Hindlimb muscle (tissue), 1 donor: Measurements from ENCODE around the gene ZNF701. TPM values are rescaled to one million over a fixed set of nuclear protein-coding genes. Genes with fewer than 3 reads are reported as not detected.
A peak's percentile ranks its signal among the peaks of the same experiment; 100 is the strongest.
"Not testable (repeated sequence)": the region's sequence is repeated elsewhere in the genome, so short reads cannot be mapped to it uniquely, and the experiment has no call there.

Source experiments
- DNase-seq: peaks from one replicate; pipeline ENCODE4 v3.0.0-alpha.2; 2013
- polyA plus RNA-seq: library from polyadenylated mRNA; unstranded; fragments of 120-200 nt; gene quantifications from one replicate; pipeline ENCODE4 v1.2.1, GENCODE V29; 2013; ENCODE audit not compliant: insufficient read length

ZNF701 gene
- polyA plus RNA-seq, 1 donor = 11.2 TPM

DNA sequence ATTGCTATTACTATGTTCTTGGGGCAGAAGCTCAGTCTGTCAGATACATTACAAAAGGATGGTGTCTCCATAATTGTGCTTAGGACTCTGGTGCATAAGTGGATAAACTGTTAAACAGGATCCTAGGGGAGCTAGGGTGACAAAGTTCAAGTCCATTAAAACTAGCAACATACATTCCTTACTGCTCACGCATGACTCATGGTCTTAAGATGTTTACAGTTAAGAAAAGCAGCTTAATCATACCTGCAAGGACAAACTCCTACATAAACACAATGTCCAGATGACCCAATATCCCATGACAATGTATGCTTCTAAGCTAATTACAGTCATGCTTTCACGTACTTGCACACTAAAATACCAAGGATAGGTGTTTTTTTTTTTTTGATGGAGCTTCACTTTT, 3.5 kb upstream of the ZNF701 start:
- no peak for DNase-seq

DNA sequence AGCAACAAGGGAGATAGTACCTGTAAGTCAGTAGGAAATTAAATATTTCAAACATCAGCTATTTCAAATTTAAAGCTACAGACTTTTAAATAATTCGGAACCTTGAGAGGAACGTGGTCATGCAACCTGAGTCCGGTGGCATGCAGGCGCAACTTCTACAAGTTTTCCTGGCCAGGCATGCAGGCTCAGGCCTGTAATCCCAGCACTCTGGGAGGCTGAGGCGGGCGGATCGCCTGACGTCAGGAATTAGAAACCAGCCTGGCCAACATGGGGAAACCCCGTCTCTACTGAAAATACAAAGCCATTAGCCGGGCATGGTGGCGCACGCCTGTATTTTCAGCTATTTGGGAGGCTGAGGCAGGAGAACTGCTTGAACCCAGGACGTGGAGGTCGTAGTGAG, 2.2 kb upstream of the ZNF701 start:
- no peak for DNase-seq

DNA sequence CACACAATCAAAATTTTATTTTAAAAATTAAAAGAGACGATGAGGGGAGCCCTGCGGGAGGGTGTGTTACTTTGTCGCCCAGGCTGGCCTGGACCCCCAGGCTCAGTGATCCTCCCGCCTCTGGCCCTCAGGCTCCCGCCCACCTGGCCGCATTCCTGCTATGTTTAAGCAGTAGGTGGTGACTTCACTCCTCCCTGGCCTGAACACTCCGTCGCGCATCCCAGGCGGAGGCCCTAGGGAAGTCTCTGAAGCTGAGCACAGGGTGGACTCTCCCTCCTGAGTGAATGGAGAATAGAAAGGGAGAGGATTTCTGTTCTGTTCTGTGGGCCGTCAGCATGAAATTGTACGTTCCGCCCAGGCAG, 468 bp upstream of the ZNF701 start:
- DNase-seq = peak; percentile 74

DNA sequence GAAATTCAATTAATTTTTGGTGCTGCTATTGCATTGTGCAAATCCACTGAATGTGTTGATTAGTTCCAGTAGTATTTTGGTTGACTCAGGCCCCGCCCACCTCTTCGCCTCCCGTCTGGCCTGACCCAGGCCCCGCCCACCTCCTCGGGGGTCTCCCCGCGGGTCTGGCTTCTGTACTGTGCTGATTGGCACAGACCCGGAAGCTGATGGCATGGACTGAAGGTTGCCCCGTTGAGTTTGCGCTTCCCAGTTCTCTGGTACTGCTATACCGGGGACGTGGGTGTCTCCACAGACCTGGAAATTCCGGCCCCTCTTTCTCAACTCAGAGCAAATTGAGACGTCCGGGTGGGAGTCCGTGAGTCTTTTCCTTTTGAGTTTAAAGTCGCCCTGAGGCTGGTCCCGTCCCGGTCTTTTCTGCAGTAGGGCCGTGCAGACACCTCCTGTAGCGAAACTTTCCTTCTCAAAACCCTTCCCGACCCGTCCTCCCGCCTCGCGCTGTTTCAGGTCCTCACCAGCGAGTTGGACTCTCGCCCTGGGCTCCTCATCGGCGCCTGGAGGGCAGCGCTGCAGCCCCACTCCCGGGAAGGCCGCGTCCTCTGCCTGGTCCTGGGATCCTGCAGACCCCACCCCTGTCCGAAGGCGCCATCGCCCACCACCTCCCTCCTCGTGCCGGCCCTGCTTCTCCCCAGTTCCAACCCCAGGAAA, 14.8 kb downstream of the ZNF701 start:
- DNase-seq = peak; percentile 31

DNA sequence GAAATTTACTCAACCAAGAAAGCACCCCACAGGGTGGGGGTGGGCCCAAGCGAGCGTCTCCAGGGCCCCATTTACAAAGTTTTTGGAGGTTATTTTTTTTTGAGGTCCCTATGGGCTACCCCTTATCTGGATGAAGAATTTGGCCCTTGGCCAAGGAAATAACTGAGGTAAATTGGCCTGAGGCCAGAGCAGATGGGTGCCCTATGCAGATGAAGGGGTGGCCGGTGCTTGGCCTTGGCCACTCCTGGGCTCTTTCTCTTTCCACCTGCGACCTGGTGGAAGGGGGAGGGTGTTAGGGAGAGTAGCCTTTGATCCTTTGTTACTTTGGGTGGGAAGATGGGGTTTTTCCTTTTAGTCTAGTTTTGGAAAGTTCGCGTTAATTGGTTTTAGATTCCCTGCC, 15.5 kb downstream of the ZNF701 start:
- no peak for DNase-seq

DNA sequence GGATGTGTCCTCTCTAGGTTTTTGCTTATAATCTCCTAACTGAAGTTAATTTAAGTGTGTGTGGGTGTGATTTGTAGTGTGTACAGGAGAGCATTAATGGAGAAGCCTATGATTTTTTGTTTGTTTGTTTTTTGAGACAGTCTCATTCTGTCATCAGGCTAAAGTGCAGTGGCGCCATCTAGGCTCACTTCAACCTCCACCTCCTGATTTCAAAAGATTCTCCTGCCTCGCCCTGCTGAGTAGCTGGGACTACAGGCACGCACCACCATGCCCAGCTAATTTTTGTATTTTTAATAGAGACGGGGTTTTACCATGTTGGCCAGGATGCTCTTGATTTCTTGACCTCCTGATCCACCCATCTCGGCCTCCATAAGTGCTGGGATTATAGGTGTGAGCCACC, 20.6 kb downstream of the ZNF701 start:
- DNase-seq = no peak

DNA sequence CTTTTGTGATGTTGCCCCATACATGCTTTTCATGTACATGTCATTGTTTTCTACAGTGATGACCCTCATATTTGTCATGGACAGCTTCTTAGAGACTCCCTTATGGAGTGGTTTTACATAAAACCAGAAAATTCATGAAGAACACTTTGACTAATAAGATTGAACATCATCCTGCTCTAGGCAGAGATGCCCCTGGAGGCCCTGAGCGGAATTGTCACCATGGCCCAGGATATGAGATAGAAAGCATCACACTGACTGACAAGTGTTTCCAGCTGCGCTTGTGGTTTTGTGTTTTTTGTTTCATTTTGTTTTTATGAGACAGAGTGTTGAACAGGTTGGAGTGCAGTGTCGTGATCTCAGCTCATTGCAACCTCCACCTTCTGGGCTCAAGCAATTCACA, 22.2 kb downstream of the ZNF701 start:
- no peak for DNase-seq

DNA sequence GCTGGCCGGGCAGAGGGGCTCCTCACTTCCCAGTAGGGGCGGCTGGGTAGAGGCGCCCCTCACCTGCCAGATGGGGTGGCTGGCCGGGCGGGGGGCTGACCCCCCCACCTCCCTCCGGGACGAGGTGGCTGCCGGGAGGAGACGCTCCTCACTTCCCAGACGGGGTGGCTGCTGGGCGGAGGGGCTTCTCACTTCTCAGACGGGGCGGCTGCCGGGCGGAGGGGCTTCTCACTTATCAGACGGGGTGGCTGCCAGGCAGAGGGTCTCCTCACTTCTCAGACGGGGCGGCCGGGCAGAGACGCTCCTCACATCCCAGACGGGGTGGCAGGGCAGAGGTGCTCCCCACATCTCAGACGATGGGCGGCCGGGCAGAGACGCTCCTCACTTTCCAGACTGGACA, 23.4 kb downstream of the ZNF701 start:
- not testable (repeated sequence) for DNase-seq

DNA sequence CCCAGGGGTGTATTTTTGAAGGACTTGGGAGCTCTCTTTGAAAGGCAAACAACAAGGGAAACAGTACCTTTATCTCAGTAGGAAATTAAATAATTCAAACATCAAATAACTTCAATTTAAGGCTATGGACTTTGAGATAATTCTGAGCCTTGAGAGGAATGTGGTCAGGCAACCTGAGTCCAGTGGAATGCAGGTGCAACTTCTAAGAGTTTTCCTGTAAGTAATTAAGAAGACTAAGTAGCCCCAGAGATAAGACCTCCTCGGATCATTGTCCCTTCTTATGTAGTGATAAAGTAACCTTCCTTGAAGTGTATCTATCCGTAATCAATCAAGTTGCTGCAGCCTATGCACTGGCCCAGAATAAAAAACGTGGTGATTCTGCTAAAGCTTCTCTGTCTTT, 29.2 kb downstream of the ZNF701 start:
- DNase-seq = no peak

DNA sequence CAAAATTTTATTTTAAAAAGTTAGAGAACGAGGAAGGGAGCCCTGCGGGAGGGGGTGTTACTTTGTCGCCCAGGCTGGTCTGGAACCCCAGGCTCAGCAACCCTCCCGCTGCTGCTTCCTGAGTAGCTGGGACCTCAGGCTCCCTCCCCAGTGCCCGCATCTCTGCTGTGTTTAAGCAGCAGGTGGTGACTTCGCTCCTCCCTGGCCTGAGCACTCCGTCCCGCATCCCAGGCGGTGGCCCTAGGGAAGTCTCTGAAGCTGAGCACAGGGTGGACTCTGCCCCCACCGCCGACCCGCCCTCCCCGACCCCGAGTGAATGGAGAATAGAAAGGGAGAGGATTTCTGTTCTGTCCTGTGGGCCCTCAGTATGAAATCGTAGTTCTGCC, 30.5 kb downstream of the ZNF701 start:
- DNase-seq = no peak

DNA sequence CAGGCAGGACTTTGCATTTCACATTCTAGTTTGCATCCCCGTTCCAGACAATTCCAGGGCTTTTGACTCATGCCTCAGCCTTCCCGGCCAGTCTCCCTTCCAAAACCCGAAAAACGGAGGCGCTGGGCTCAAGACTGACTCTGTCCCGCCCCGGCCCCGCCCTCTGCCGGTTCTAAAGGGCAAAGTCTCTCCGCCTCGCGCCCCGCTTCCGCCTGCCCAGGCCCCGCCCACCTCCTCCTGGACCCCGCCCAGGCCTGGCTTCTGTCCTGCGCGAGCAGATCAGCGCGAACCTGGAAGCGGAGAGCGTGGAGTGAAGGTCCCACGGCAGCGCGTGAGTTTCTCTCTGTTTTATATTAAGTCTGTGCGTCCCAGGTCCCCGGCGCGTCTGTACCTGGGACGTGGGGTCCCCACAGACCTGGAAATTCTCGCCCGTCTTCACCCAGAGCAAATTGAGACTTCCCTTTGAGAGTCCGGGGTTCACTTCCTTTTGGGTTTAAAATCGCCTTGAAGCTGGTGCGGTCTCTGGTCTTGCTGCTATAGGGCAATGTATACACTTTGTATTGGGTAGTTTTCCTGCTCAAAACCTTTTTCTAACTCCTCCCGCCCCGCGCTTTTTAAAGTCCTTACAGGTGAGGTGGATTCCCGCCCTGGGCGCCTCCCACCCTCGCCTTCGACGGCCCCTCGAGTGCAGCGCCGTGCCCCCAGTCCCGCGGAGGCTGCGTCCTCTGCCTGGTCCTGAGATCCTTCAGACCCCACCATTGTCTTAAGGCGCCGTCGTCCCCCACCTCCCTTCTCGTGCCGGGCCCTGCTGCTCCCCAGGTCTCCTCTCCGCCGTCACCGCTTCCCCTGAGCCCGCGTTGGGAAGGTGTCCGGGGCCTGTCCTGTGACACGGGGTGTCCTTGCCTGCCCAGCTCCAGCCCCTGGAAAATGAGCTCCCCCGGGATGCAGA, 31.2 kb downstream of the ZNF701 start:
- peak; percentile 89 for DNase-seq

DNA sequence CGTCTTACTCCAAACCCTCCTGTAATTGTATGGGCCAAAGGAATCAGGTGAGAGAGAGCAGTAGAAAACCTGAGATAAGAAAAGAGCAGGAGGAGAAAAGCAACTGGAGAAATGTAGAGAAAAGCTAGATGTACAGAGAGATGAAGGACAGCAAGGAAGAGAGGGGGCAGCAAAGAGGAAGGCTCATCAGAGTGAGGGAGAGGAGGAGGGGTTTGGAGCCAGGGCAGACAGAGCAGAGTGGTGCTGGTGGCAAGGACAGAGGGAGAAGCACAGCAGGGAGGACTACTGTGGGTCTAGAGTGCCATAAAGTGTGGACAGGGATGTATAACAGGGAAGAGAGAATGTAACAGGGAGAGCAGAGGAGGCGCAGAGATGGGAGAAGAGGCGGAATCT, 31.9 kb downstream of the ZNF701 start:
- not testable (repeated sequence) for DNase-seq

DNA sequence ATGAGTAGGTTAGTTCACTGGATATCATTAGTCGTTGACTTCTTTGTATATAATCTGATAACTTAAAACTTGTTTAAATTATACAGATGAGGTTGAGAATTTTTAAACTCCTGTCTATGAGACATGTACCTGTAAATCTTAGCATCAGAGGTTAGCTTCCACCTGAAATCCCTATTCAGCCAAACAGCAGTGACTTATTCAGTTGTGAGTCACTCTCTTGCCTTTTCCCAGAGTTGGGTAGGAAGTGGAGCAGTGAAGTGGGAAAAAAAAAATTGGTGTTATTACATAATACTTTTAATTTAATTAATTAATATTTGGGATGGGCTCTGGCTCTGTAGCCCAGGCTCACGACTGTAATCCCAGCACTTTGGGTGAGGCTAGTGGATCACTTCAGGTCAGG, 32.9 kb downstream of the ZNF701 start:
- DNase-seq = no peak

DNA sequence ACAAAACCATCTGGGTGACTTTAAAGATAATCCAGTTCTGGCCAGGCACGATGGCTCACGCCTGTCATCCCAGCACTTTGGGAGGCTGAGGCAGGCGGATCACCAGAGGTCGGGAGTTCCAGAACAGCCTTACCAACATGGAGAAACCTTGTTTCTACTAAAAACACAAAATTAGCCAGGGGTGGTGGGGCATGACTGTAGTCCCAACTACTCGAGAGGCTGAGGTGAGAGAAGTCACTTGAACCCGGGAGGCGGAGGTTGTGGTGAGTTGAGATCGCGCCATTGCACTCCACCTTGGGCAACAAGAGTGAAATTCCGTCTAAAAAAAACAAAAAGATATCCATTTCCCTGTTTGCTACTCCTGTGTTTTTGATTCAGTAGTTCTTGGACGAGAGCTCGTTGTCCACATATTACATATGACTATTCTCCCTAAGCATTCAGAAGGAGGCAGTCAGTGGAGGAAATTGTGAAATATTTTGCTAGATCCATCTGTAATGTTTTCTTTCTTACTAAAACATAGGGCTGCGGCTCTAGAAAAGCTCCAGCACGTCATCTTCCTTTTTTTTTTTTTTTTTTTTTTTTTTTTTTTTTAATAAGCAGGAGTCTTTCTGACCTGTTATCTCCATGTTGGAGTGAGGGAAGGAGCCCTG, 33.6 kb downstream of the ZNF701 start:
- DNase-seq = no peak

DNA sequence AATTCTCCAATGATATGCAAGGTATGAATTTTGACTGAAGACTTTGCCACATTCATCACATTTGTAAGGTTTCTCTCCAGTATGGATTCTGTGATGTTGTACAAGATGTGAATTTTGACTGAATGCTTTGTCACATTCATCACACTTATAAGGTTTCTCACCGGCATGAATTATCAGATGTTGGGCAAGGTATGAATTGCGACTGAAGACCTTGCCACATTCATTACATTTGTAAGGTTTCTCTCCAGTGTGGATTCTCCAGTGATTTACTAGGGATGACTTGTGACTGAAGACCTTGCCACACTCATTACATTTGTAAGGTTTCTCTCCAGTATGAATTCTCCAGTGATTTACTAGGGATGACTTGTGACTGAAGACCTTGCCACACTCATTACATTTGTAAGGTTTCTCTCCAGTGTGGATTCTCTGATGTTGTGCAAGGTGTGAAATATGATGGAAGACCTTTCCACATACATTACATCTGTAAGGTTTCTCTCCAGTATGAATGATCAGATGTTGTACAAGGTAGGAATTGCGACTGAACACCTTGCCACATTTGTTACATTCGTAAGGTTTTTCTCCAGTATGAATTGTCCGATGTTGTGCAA, 43.3 kb downstream of the ZNF701 start:
- DNase-seq = no peak

DNA sequence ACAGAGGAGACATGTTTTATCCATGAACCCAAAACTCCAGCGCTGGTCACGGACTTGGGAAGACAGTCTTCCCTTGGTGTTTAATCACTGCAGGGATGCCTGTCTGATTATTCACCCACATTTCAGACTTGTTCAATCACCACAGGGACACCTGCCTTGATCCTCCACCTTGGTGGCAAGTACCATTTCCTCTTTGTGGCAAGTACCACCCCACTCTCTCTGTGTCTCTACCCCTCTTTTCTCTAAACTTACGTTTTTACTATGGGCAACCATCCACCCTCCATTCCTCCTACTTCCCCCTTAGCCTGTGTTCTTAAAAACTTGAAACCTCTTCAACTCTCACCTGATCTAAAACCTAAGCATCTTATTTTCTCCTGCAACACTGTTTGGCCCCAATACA, 51.3 kb downstream of the ZNF701 start:
- DNase-seq = no peak

DNA sequence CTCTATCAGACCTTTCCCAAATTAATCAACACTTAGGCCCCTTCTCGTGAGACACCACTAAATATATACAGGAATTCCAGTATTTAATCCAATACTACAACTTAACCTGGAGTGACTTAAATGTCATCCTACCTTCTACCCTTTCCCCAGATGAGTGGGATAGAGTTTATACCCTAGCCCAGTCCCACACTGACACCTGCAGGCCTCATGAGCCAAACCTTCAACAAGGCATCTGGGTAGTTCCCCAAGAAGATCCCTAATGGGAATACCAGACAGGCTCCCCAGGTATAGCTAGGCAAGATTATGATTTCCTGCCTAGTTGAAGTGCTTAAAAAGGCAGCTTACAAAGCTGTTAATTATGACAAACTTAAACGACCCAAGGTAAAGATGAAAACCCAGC, 52.2 kb downstream of the ZNF701 start:
- no peak for DNase-seq

DNA sequence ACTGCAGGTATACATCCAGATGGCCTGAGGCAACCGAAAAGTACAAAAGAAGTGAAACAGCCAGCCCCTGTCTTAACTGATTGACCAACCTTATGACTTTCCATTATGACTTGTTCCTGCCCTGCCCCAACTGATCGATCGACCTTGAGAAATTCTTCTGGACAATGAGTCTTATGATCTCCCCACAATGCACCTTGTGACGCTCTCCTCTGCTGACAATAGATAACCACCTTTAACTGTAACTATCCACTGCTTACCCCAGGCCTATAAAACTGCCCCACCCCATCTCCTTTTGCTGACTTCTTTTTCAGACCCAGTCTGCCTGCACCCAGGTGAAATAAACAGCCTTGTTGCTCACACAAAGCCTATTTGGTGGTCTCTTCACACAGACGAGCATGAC, 56.8 kb downstream of the ZNF701 start:
- no peak for DNase-seq

DNA sequence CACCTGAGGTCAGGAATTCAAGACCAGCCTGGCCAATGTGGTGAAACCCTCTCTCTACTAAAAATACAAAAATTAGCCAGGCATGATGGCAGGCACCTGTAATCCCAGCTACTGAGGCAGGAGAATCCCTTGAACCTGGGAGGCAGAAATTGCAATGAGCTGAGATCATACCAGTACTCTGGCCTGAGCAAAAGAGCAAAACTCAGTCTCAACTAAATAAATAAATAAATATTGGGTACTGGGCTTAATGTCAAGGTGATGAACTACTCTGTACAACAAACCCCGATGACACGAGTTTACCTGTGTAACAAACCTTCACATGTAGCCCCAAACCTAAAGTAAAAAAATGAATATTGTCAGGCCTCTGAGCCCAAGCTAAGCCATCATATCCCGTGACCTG, 57.4 kb downstream of the ZNF701 start:
- DNase-seq = not testable (repeated sequence)

DNA sequence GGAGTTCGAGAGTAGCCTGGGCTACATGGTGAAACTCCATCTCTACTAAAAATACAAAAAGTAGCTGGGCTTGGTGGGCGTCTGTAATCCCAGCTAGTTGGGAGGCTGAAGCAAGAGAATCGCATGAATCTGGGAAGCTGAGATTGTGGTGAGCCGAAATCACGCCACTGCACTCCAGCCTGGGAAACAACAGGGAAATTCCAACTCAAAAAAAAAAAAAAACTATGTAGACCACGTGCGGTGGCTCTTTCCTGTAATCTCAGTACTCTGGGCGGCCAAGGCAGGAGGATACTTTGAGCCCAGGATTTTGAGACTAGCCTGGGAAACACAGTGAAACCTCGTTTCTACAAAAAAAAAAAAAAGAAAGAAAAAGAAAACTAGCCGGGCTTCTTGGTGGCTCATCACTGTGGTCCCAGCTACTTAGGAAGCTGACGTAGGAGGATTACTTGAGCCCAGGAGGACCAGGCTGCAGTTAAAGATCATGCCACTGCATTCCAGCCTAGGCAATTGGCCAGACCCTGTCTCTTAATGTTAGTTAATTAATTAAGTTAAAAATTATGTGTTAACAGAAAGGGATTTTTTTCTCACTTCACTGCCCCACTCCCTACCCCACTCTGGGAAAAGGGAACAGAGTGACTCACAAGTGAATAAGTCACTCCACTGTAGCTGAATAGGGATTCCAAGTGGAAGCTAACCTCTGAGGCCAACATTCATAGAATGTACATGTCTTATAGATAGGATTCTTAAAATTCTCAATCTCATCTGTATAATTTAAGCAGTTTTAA, 65.9 kb downstream of the ZNF701 start:
- DNase-seq = no peak
